ENCODE measurements around the gene CCDC142.
A peak's percentile ranks its signal among the peaks of the same experiment; 100 is the strongest.
"Not testable (repeated sequence)": the region's sequence is repeated elsewhere in the genome, so short reads cannot be mapped to it uniquely, and the experiment has no call there.

CCDC142 gene

DNA sequence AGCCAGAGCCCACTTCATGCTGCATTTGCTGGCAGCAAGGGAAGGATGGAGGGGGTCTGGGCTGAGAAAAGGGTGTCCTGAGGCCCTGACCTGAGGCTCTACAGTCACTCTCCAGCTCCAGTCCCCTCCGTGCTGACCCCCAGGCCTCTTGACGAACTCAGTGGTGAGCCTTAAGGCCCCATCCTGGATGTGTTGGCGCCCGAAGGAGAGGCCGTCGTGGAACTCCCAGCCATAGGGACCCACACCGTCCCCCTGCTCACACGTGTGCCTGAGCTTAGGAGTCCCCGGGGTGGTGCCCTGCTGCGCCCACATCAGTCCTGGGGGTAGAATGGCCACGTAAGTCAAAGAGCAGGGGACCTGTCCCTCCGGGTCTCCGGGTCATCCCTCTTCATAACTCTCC is 18.4 kb downstream of the CCDC142 start:
- no peak for DNase-seq (ENCODE audit: low read depth)

DNA sequence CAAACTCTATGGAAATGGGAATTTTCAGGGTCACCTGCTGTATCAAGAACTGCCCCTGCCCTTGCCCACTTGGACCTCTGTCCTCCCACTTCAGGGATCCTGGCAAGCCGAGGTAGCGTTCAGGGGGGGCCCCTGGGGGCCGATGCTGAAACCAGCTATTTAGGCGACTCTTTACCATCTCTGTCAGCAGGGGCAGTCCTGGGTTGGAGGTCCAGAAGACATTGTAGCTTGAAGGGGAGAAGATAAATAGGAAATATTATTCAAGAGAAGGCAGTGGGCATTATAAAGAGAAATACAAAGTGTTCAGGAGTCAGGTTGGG is 20.1 kb downstream of the CCDC142 start:
- DNase-seq (ENCODE audit: low read depth): no peak

DNA sequence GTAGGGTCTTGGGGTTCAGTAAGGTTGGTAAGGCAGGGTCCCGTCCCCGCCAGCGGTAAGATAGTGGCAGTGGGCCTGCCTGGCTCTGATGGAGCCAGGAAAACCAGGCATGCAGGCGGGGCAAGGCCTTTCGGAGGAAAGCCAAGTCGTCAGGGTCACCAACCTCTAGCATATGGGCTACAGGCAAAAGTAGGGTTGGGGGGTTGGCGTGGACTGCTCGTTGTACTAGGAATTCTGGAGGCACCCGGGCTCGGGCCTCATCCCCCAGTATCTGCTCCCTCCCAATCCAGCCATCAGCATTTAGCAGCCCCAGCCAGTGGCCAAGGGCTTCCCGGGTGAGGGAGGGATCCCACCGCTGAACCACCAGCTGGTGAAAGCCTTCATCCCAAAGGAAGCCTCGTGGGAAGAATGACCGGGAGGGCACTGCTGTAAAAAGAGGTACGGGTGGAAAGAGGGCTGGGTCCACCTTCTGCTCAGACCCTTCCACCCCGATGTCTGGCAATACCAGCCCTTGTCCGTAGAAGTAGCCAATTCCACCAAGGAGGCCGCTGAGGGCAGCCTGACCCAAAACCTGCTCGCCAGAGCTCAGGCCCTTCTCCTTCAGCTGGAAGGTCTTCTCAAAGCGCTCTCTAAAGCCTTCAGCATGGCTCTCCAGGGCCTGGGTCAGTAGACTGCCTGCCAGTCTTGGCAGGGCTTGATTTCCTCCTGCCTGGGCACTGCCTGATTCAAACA is 20.6 kb downstream of the CCDC142 start:
- no peak for DNase-seq (ENCODE audit: low read depth)

DNA sequence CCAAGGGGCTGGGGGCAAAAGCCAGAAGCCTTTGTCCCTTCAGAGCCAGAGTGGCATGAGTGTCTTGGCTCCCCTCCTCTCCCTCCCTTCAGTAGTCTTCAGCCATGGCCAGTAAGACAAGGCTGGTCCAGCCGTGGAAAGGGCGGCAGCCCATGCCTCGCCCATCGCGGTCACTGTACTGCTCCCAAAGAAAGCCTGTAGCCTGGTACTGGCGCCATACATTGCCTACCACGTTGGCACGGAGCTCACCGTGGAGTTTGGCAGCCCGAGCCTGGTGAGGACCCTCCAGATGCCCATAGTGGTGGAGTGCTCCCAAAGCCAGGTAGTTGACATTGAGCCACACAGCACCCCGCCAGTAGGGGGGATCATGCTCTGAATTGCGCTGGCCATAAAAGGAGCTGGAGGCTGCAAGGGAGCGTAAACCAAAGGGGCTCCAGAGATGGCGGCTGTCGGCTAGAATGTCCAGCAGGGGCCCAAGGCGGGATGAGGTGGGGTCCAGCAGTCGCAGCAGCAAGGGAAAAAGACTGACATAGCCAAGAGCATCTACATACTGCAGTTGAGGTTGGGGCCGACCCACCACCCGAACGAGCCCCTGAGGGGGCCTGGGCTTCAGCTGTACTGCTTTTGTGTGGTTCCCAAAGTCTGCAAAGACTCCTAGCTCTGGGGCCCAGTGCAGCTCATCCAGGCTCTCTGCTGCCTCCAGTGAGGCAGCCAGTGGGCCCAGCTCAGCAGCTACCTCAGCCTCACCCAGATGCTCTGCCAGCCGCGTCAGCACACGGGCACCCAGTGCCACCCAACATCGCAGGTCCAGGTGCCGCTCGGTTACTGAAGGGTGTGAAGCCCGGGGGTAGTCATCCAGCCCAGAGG is 21.4 kb downstream of the CCDC142 start:
- DNase-seq (ENCODE audit: low read depth): no peak

DNA sequence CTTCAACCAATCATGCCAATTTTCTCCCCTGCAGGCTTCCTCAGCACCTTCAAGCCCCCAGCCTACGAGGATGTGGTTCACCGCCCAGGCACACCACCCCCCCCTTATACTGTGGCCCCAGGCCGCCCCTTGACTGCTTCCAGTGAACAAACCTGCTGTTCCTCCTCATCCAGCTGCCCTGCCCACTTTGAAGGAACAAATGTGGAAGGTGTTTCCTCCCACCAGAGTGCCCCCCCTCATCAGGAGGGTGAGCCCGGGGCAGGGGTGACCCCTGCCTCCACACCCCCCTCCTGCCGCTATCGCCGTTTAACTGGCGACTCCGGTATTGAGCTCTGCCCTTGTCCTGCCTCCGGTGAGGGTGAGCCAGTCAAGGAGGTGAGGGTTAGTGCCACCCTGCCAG is 22.6 kb downstream of the CCDC142 start:
- not testable (repeated sequence) for DNase-seq (ENCODE audit: low read depth)

DNA sequence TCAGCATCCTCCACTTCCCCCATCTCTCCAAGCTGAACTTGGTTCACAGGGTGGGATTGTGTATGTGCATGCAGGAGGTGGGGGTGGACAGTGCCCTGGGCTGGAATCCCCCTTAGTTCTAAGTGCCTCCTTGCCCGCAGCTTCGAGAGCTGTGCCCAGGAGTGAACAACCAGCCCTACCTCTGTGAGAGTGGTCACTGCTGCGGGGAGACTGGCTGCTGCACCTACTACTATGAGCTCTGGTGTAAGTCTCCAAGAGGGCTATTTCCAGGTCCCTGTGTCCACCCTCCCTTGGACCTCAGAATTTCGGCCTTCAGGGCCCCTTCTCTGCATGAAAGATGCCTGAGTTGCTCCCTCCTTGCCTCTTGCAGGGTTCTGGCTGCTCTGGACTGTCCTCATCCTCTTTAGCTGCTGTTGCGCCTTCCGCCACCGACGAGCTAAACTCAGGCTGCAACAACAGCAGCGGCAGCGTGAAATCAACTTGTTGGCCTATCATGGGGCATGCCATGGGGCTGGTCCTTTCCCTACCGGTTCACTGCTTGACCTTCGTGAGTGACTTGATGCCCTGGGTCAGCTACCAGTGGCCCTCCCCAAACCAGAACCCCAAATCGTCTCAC is 23.2 kb downstream of the CCDC142 start:
- DNase-seq (ENCODE audit: low read depth): not testable (repeated sequence)

DNA sequence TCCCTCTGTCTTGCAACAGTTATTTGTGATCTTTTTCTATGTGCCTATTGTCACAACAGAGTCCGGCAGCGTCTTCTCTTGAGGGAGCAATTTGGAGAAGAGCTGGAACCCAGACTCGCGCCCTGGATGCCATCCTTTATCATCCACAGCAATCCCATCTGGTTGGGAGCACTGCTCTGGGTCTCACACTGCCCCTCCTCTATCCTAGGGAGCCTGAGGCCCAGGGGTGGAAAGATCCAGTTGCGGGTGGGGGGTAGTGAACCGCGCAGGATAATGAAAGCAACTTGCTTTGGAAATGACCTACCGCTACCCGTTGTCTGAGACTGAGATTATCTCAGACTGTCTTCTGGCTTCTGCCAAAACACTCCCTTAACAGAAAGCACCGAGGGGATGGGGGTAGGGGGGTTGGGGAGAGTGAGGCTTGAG is 23.8 kb downstream of the CCDC142 start:
- no peak for DNase-seq (ENCODE audit: low read depth)

DNA sequence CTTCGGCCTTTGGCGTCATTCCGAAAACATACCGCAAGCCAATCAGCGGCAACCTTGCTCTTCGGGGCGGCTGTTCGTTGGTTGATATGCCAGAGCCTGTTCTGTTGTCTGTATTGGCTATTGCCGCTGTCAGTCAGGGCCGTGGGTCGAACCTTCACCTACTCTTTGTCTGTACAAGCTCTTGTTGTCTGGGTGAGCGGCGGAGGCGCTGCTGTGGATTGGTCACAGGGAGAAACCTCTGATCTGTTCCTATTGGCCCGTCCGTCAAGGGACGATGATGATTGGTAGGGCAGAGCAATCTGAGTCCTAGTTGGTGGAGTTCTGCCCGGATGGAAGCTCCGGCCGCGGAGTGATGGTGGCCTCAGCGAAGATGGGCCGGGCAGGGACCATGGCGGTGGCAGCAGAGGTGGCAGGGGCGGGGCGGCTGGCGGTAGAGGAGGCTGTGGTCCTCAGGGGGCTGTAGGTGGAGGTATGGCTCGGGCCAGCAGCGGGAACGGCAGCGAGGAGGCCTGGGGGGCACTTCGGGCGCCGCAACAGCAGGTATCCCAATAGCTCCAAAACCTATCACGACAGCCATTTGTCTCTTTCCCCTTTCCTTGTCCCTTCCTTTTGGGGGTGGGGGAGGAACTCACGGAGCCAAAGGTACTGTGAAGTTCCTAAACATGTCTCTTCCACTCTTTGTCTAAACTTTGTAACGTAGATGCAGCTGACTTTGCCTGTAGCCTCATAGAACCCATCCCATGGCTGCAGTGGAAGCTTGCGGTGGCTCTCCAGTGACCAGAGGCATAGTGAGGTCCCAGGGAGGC is 24.5 kb downstream of the CCDC142 start, which contains the start of gene WBP1:
Gene WBP1 (plus strand): TSS at position 307 of the 806 bp plus-strand sequence. CDS start 165 bp downstream, at position 472.
- DNase-seq (ENCODE audit: low read depth): peak; percentile 80

DNA sequence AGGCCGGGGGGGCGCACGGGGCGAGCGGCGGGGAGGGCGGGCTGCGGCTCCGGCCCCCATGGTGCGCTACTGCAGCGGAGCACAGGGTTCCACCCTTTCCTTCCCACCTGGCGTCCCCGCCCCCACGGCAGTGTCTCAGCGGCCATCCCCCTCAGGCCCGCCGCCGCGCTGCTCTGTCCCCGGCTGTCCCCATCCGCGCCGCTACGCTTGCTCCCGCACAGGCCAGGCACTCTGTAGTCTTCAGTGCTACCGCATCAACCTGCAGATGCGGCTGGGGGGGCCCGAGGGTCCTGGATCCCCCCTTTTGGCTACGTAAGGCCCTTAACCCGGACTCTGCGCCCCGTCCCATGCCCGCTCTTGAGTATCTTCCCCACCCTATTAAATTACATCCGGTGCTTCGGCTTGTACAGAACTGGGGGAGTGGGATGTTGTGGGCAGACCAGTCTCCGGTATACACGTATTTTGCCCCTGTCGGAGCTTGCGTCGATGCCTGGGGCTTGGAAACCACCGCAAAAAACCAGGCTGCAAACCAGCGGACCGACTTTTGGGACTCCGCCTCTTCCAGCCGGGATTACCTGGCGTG is 25.2 kb downstream of the CCDC142 start:
- DNase-seq (ENCODE audit: low read depth): peak; percentile 65

DNA sequence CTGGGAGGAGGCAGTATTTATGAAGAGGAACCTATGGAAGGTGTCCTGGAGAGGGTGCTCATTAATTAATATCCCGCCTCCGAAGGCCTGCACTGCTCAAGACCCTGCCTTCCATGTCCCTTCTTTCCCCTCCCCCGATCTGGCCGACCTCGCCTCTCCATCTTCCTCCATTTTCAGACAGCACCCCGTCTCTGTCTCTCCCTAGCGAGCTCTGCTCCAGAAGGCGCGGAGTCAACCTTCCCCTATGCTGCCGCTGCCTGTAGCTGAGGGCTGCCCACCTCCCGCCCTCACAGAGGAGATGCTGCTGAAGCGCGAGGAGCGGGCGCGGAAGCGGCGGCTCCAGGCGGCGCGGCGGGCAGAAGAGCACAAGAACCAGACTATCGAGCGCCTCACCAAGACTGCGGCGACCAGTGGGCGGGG is 25.7 kb downstream of the CCDC142 start:
- DNase-seq (ENCODE audit: low read depth): no peak

DNA sequence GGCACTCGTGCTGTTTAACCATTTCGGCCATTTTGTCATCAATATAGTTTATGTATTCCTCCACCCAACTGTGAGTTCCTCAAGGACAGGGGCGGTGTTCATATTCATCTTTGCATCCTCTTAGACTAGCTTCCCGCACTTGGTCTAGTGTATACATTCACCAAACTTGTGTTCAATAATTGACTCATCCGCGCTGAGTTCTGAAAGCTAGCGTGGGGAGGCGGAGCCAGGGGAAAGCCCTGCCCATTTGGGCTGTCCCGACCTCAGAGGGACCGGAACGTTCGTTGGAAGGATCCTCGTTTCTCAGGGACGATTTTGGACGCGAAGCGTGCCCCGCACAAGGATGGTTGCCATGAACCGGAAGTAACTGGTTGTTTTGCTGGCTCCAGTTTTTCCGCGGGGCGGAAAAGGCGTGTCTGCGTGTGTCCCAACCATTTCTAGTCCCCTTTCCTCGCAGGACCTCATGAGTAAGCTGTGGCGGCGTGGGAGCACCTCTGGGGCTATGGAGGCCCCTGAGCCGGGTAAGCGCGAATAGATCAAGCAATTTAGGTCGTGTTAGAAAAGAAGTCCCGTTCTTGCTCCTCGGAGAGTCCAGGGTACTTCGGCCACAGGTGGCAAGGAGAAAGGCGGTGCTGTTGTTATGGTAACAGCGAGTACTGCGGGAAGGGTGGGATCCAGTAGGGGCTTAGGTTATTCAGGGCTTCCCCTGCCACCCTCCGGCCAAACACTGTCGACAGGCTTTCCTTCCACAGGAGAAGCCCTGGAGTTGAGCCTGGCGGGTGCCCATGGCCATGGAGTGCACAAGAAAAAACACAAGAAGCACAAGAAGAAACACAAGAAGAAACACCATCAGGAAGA is 27.9 kb downstream of the CCDC142 start, which contains the start of gene INO80B:
Gene INO80B (plus strand): TSS at position 434 of the 858 bp plus-strand sequence. CDS start 30 bp downstream, at position 464.
- DNase-seq (ENCODE audit: low read depth): peak; percentile 89

DNA sequence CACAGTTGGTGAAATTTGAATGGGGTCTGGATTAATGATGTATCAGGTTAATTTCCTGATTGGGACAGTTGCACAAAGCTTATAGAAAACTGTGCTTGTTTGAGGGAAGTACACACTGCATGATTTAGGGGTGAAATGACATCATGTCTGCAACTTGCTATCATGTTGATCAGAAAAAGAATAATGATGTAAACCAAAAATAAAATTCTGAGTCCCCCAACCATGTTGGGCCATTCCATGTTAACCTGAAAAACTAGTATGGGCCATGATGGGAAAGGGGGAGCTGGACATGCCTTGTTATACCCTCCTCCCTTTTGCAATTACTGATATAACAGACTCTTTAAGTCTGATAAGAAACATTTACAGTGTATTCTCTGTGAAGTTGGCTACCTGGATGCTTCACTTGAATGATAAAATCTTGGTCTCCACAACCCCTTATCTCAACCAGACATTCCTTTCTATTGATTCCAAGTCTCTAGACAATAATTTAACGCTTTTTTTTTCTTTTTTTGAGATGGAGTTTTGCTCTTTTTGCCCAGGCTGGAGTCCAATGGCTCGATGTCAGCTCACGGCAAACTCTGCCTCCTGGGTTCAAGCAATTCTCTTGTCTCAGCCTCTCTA is 32.1 kb downstream of the CCDC142 start:
- no peak for DNase-seq (ENCODE audit: low read depth)

DNA sequence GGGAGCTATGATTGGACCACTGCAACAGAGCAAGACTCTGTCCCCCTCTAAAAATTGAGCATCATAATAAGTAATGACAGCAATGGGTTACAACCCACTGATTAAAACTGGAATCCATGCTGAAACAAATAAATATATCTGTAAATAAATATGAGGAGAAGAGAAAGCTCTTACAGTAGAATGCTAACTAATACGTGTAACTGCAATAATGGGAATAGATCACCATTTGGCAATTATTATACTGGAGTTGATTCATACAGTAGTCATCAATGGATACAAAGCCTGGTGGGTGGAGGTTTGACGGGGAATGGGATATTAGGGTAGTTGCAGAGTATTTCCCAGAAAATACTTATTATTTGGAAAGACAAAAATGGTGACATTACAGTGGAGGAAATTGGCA is 34.0 kb downstream of the CCDC142 start:
- DNase-seq (ENCODE audit: low read depth): no peak

DNA sequence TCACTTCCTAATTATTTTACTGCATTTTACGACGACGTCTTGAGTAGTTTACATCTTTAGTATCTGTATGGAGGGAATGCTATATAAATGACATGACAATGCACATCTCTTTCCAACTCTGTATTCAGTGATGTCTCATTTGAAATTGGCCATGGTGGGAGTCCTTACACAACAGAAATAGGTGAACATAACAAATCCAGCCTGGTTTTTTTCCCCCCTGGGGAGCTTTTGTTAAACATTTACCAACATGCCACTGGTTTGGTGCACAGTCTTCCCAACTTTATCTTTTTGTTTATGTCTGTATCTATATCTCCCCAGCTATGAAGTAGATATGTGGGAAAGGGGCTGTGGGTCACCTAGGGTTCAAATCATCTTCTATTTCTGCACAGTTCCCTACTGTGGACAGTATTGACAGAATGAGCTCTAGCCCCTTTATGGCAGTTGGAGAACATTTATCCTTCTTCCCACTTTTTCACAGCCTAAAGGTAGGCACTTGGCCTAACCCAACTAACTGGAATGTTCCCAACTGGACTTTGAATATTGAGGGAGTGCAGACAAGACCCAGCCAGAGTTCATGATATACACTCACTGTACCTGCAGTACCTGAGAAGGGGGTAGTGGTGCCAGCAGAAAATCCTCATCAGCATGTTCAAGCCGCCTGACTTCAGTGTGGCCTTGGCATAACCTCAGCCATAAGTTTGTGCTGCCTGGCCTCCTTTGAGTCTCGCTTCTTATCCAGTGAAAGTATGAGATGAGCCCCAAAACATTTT is 35.4 kb downstream of the CCDC142 start:
- DNase-seq (ENCODE audit: low read depth): no peak

DNA sequence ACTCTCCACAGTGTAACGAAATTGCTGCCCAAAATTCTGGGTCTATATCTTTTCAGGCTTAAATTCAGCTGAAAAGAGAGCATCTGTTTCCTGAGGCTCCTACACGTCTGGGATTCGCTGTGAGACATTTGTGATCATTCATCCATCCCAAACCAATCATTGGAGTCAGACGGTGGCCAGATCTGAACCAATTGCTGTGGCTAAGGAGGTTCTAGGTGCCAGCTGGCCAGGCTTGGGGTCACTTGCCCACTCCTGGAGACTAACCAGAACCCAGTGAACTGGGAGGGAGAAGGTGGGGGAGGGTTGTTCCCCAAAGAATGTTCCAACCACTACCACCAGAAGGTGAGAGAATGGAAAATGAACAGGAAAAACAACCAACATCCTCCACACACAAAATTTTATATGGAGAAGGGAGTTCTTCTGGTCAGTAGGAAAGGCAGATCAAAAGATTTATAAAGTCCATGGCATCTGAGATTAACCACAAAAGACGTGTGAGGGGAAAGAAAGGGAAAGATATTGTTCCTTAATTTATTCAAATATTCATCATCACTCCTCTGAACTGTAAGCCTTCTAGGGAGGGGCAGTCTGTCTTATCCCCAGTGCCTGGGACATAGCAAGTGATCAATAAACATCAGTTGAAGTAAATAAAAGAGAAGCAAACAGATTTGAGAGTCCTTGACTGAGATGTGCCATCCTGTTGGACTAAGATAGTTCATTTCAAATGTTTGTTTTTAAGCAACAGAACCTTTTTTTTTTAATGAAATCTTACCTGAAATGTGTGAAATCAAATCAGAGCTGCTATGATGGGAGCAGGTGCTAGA is 38.1 kb downstream of the CCDC142 start:
- DNase-seq (ENCODE audit: low read depth): no peak

DNA sequence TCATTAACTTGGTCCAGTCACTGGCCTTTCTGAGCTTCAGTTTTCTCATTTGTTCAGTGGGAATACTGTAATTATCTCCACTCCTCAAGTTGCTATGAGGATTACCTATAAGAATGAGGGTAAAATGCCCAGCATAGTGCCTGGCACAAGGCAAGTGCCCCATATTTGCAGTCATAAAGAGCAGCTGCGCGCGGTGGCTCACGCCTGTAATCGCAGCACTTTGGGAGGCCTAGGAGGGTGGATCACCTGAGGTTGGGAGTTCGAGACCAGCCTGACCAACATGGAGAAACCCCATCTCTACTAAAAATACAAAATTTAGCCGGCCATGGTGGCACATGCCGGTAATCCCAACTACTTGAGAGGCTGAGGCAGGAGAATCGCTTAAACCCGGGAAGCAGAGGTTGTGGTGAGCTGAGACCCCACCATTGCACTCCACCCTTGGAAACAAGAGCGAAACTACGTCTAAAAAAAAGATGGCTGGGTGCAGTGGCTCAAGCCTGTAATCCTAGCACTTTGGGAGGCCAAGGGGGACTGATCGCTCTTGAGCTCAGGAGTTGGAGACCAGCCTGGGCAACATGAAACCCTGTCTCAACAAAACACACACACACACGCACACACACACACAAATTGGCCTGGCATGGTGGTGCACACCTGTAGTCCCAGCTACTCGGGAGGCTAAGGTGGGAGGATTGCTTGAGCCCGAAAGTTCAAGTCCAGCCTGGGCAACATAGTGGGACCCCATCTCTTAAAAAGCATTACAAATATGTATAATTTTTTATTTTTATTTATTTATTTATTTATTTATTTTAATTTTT is 40.1 kb downstream of the CCDC142 start:
- DNase-seq (ENCODE audit: low read depth): not testable (repeated sequence)

DNA sequence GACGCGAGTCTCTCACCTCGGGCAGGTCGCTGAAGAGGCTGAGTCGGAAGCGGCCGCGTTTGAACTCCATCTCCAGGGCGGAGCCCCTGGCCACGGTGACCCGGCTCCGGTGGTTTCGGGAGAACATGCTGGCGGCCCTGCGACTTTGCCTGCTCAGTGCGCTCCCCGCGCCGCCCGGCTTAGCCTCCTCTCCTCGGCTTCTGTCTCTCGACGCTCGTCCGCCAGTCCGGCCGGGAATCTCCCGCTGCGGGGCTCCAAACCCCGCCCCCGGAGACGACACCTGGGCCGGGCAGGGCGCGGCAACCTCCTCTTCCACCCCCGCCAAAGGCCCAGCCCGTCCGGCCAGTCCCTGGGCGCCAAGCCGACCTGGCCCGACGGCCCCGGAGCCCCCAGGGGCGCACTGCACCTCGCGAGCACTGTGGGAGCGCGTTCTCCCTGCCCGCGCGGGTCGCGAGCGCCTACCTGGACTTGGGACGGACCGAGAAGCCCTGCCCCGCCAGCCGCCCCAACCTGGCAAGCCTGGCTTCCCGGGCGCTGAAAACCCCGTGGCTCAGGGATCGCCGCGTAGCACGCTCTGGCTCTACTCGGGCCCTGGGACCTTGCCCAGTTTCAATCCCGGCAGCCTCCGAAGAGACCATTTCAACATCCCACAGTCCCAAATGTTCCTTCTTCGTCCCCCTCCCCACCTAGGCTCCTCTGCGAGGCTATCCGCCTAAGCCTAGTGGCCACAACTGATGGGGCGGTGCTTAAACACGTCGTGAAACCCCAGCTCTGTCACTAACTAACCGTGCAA is 40.9 kb downstream of the CCDC142 start, which contains the start of gene RTKN:
Gene RTKN (minus strand): TSS at position 248 of the 793 bp plus-strand sequence. CDS start 121 bp downstream, at position 127.
- DNase-seq (ENCODE audit: low read depth): no peak

Data from stimulated activated CD8-positive, alpha-beta memory T cell treated with anti-CD3 and anti-CD28 coated beads, Interleukin-15, amount 100 ng/mL, for 24 hours (primary cell).